Tibial nerve (tissue), 4 donors: ENCODE results near the gene ATXN10. TPM values are rescaled to one million over a fixed set of nuclear protein-coding genes. Genes with fewer than 3 reads are reported as not detected.
A peak's percentile ranks its signal among the peaks of the same experiment; 100 is the strongest.

Experiments
- DNase-seq, 2 donors: peaks; one replicate each; pipeline ENCODE4 v3.0.0-alpha.2; 2019; ENCODE audit warnings: low spot score in 2 of 2
- H3K27ac ChIP-seq, 4 donors: fragments of 200-600 bp; sonication (generic) in 3 of 4; one replicate each; pipeline ENCODE4 v1.5.1; 2017 to 2019; ENCODE audit warnings: mild to moderate bottlenecking in 1 of 4
- H3K27me3 ChIP-seq, 2 donors: fragments of 200-600 bp; sonication (generic) in 1 of 2; one replicate each; pipeline versions ENCODE4 v1.5.1 to v1.6.0; 2017 to 2019
- H3K36me3 ChIP-seq, 3 donors: fragments of 200-600 bp; sonication (generic); one replicate each; pipeline ENCODE4 v1.5.1; 2018 to 2019
- H3K4me1 ChIP-seq, 4 donors: fragments of 200-600 bp; sonication (generic) in 3 of 4; one replicate each; pipeline ENCODE4 v1.5.1; 2017 to 2019
- H3K4me3 ChIP-seq, 4 donors: fragments of 200-600 bp; sonication (generic) in 3 of 4; one replicate each; pipeline ENCODE4 v1.5.1; 2017 to 2019; ENCODE audit warnings: mild to moderate bottlenecking in 1 of 4, moderate library complexity in 1 of 4
- H3K9me3 ChIP-seq, 4 donors: fragments of 200-600 bp; sonication (generic) in 3 of 4; one replicate each; pipeline ENCODE4 v1.5.1; 2017 to 2019
- CTCF ChIP-seq, 5 experiments: fragments of 200-600 bp in 3 of 5; fragments of 450-650 bp in 2 of 5; sonication (generic) in 3 of 5; IDR thresholded peaks; one replicate each; pipeline ENCODE4 v1.5.1; 2016 to 2019; ENCODE audit warnings: antibody characterized with exemption in 5 of 5, mild to moderate bottlenecking in 3 of 5, moderate library complexity in 2 of 5
- EP300 ChIP-seq, 2 donors: sonication (generic); formaldehyde crosslinking; IDR thresholded peaks; one replicate each; pipeline ENCODE4 v1.6.1; 2017; ENCODE audit warnings: antibody characterized with exemption in 2 of 2, mild to moderate bottlenecking in 1 of 2
- POLR2A ChIP-seq, 2 donors: fragments of 450-650 bp; IDR thresholded peaks; one replicate each; pipeline ENCODE4 v1.6.1; 2017; ENCODE audit warnings: antibody characterized with exemption in 2 of 2, mild to moderate bottlenecking in 2 of 2, moderate library complexity in 2 of 2
- WGBS, 2 donors: methylation state at CpG; one replicate each; pipeline ENCODE4 v1.1.5; 2018; 5-methylcytosine and 5-hydroxymethylcytosine counted together
- total RNA-seq, 4 donors: library from RNA; depleted of rRNA; stranded (reverse); fragments of >200 nt; gene quantifications; one replicate each; pipeline ENCODE4 v1.1.0, GENCODE V29; 2016

Gene ATXN10
- total RNA-seq, 4 donors from 2014 or later: 163 to 197 (median 178) TPM

- Histone ChIP-seq H3K27ac (no peak overlapping the region), H3K4me3 (no peak overlapping the region), H3K36me3 (no peaks in the 10 kb centered on the region), H3K4me1 (peaks cover 0 to 7% (median 1%) of the 10 kb centered on the region in 4 donors), H3K9me3 (no peaks in the 10 kb centered on the region), H3K27me3 (peaks cover 0 to 59% of the 10 kb centered on the region in 2 donors)
- WGBS, 2 donors: 25 to 36% methylated on average over 31 to 45 of the region's 54 CpGs
- no peak for TF ChIP-seq POLR2A (IDR thresholded peaks at IDR 0.05)
- no peak for TF ChIP-seq EP300 (IDR thresholded peaks at IDR 0.05)
- peak; percentile 89 to 96 (median 96) for TF ChIP-seq CTCF (IDR thresholded peaks at IDR 0.05)
- peak; percentile 50 to 62 for DNase-seq
These were observed 25.9 kb upstream of the ATXN10 start for GRCh38 chr22:45645526-45646414.

GRCh38 chr22:45647532-45648225 lies 24.0 kb upstream of the ATXN10 start:
- Histone ChIP-seq H3K27ac (no peak overlapping the region), H3K4me3 (no peak overlapping the region), H3K9me3 (peaks cover 0 to 2% (median 0%) of the 10 kb centered on the region in 4 donors), H3K36me3 (no peaks in the 10 kb centered on the region), H3K4me1 (peaks cover 0 to 7% (median 1%) of the 10 kb centered on the region in 4 donors), H3K27me3 (peaks cover 0 to 49% of the 10 kb centered on the region in 2 donors)
- no peak for DNase-seq
- no peak for TF ChIP-seq CTCF (IDR thresholded peaks at IDR 0.05)
- TF ChIP-seq POLR2A (IDR thresholded peaks at IDR 0.05): no peak
- no peak for TF ChIP-seq EP300 (IDR thresholded peaks at IDR 0.05)
- 83 to 85% methylated on average over 18 of the region's 18 CpGs for WGBS, 2 donors

- TF ChIP-seq CTCF (IDR thresholded peaks at IDR 0.05): no peak
- no peak for TF ChIP-seq EP300 (IDR thresholded peaks at IDR 0.05)
- no peak for TF ChIP-seq POLR2A (IDR thresholded peaks at IDR 0.05)
- Histone ChIP-seq H3K4me3 (no peak overlapping the region), H3K4me1 (peaks cover 0 to 7% (median 1%) of the 10 kb centered on the region in 4 donors), H3K36me3 (no peaks in the 10 kb centered on the region), H3K27ac (no peak overlapping the region), H3K9me3 (peaks cover 0 to 2% (median 0%) of the 10 kb centered on the region in 4 donors), H3K27me3 (peaks cover 0 to 49% of the 10 kb centered on the region in 2 donors)
- DNase-seq: no peak
- 79 to 82% methylated on average over 24 of the region's 24 CpGs for WGBS, 2 donors
These were observed 23.1 kb upstream of the ATXN10 start for GRCh38 chr22:45648301-45649117.

GRCh38 chr22:45649809-45650208 lies 21.8 kb upstream of the ATXN10 start:
- no peak for DNase-seq
- Histone ChIP-seq H3K4me1 (peaks cover 0 to 7% (median 1%) of the 10 kb centered on the region in 4 donors), H3K36me3 (no peaks in the 10 kb centered on the region), H3K27ac (no peak overlapping the region), H3K4me3 (no peak overlapping the region), H3K9me3 (peaks cover 0 to 2% (median 0%) of the 10 kb centered on the region in 4 donors), H3K27me3 (peaks cover 0 to 37% of the 10 kb centered on the region in 2 donors)
- 86 to 89% methylated on average over 6 of the region's 6 CpGs for WGBS, 2 donors
- TF ChIP-seq EP300 (IDR thresholded peaks at IDR 0.05): no peak
- no peak for TF ChIP-seq POLR2A (IDR thresholded peaks at IDR 0.05)
- no peak for TF ChIP-seq CTCF (IDR thresholded peaks at IDR 0.05)
